ENCODE data around the gene PTPN18.

PTPN18 gene

DNA sequence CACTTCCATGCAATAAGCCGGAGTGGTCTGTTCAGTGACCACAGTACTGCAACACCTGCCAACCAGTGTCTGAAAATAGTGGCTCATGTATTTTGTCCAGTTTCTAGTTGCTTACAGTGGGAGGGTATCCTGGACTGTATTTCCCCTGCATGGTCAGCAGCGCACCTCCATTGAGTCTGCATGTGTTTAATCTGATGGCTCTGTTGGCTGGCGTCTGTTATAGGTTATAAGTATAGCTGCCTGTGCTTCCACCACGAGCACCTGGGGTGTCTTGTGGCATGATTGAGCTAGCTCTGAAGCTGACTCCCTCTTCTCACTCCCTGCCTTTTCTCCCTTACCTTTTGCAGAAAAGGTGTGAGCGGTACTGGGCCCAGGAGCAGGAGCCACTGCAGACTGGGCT, 12.9 kb downstream of the PTPN18 start:
- no peak for DNase-seq

DNA sequence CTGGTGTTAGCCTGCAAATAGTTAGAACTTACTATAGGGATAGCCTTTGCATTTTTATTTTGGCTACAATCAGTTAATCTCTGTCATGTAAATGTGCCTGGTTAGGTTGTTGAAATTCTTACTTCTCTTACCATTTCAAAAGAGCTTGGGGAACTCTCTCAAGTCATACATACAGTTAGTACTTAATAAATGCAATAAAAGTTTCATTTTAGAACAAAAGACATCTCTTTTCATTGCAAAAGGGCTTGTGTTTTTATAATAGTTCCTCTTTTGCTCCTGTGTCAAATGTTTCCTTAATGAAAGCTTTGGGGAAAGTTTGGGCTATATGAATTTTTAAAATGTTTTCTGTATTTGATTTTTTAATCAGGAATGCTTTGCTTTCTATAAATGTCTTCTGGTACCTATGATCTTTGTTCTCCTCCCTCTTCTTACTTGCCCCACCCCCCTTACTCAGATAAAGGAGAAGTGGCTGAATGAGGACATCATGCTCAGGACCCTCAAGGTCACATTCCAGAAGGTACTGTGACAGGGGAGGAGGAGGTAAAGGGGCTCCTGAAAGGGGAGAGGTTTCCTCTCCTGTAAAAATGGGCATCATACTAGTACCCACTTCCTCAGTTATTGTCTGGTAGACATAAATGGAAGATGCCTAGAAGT, 13.6 kb downstream of the PTPN18 start:
- DNase-seq, result no peak

DNA sequence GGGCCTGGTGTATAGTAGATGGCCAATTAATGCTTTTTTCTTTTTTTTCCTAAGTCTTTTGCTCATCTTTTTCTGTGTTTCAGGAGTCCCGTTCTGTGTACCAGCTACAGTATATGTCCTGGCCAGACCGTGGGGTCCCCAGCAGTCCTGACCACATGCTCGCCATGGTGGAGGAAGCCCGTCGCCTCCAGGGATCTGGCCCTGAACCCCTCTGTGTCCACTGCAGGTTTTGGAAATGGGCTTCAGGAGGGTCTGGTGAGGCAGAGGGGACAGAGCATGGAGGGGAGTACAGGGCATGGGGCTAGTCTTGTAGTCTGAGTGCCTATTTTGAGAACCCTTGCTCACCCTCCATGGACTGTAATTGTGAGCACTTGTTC, 14.1 kb downstream of the PTPN18 start:
- no peak for DNase-seq

DNA sequence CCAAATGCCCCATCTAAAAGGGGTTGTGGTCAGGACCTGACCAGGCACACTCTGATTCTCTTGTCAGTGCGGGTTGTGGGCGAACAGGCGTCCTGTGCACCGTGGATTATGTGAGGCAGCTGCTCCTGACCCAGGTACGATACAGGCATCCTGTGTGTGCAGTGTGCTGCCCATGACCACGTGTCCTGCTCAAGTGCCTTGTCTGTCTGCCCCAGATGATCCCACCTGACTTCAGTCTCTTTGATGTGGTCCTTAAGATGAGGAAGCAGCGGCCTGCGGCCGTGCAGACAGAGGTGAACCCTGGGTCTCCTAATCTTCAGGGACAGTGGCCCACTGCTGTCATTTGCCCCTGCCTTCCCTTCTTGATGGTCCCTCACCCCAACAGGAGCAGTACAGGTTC, 14.6 kb downstream of the PTPN18 start:
- DNase-seq, result no peak

DNA sequence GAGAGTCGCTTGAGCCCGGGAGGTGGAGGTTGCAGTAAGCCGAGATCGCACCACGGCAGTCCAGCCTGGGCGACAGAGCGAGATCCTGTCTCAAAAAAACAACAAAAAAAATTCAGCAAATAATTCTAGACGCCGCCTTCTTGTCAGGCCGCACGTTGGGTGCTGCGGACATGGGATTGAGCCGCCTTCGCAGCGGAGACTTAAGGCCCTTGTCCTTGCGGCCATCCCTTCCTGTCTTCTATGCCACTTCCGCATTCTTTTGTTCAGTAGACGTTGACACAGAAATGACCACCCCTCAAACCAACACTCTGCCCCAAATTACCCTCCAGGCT, 15.8 kb downstream of the PTPN18 start:
- DNase-seq, result no peak

DNA sequence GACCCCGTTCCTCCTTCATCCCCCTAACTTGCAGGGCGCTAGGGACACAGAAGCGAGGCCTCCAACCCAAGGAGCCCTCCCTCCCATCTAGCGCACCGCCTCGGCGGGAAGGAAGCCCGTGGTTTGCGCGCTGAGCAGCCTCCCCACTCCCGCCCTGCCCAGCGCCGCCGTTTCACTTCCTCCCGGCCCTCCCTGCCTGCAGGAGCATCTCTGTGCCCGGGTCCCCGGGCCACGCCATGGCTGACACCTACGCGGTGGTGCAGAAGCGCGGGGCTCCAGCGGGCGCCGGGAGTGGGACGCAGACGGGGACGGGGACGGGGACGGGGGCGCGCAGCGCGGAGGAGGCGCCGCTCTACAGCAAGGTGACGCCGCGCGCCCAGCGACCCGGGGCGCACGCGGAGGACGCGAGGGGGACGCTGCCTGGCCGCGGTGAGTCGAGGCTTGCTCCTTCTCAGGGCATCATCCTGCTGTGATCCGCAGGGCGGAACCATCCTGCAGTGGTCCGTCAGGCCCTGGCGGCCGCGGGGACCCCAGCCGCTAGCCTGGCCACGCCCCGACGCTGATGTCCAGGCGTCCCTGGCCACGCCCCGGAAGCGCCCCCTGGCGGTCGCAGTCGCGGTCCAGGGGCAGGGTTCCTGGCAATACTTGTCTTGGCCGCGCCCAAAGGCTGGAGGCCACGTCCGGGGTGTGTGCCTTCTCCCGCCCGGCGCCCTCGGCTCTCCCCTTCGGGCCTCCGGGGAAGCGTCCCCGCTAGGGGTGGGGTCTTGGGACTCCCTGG, 16.4 kb downstream of the PTPN18 start:
- peak; percentile 83 for DNase-seq

DNA sequence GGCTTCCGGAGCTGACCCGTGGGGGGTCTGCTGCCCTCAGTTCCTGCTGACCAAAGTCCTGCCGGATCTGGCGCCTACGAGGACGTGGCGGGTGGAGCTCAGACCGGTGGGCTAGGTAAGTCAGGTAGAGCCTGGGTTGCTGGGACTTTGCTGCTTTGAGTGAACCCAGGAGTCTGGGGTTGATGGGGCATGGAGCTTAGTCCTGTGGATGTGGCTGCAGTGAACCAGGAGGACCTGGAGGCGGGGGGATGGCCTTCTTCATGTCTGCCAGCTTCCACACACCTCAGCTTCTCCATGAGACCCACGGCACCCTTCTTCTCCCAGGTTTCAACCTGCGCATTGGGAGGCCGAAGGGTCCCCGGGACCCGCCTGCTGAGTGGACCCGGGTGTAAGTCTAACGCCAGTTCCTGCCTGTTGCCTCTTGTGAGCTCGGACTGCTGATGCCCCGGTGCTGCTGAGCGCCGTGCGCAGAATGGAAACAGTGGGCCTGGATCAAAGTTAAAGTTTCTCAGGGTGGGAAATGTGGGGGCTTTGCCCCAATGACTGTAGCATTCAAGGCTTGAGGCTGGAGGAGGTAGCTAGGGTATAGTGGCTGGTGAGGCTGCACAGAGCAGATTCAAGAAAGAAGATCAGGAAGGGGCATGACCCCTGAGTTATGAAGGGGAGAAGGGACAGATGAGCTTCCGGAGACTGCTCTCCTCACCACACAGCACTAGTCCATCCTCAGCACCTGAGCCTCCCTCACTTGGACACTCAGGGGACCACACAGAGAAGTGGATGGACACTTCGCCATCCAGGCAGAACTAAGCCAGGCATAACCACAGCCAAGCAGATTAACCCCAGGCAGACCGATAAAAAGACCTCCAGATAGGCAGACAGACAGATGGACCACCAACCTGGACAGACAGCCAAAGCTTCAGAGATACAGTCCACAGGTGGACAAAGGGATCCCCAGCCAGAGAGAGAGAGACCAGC, 17.3 kb downstream of the PTPN18 start:
- DNase-seq, result no peak

DNA sequence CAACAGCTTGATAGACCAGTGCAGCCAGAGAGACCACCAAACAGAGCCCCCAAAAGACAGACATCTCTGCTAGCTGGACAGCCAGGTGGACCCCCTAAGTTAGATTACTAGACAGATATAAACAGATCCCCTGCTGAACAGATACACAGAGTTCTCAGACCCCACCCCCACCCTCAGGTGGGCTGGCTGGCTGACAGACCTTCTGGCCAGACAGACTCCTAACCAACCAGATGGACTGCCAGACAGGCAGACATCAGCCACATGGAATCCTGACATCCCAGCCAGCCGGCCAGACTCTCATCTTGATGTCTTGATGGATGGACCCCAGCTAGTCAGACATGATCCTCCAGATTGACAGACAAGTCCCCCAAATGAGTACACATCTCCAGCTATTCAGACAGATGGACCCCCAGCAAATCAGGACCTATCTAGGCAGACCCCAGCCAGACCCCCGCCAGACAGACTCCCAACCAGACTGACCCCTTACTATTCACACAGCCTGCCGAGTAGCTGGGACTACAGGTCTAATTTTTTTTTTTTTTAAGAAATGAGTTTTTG, 18.0 kb downstream of the PTPN18 start:
- no peak for DNase-seq

DNA sequence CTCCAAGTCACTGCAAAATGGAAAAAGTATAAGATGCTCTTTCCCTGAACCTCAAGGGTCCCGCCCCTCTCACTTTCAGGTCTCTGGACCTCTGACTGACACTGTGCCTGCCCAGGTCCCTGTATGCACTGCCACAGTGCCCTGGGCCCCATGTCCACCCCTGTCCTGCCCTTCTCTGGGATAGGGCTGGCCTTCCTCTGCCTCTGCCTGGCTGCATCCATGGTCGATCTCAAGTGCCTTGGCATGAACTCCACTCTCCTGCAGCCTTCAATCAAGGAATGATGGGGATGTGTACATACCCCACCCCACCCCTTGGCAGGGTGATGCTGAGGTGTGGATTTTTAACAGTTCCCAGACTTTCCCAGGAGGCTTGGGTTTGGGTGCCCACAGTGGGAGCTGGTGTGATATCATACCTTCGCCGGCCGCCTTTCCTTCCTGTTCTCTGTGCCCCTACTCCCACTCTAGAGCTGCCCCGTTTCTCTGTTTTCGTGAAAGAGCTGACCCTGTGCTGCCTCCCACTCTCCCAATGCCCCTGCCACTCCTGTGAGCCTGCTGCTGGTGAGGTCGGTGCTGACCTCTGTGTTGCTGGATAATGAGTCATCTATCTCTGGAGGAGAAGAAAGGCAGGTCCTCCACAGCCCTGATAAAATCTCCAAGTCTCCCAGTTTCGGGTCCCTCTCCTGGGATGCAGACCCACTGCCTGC, 18.9 kb downstream of the PTPN18 start:
- no peak for DNase-seq

DNA sequence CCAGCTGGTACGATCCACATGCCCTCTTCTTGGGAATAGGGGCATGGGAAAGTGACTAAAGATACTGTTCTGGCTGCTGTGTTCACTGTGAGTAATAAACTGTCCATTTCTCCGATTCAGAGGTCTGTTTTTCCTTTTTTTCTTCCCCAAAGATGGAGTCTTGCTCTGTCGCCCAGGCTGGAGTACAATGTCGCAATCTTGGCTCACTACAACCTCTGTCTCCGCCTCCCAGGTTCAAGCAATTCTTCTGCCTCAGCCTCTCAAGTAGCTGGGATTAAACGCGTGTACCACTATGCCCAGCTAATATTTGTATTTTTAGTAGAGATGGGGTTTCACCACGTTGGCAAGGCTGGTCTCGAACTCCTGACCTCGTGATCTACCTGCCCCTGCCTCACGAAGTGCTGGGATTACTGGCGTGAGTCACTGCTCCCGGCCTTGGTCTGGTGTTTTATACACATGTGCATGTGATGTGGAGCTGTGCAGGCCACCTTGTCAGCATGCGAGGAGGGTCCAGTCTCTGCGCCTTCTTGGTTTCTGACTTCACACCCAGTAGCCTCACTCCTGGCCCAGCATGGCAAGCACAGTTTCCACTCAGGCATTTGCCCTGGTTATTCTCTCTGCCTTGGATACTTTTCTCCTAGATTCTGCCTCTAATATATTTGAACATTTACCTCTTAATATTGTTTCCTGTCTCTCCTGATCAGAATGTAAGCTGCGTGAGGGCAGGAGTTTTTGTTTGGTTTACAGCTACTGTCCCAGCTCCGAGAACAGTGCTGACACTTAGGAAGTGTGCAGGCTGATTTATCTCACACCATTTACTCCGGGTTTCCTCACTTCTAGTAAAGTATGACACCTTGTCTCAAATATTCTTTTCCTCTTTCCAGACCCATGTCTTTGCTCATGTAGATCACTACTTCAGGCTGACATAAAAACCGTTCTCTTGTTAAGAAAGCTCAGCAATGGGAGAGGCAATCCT, 19.7 kb downstream of the PTPN18 start:
- DNase-seq, result no peak

DNA sequence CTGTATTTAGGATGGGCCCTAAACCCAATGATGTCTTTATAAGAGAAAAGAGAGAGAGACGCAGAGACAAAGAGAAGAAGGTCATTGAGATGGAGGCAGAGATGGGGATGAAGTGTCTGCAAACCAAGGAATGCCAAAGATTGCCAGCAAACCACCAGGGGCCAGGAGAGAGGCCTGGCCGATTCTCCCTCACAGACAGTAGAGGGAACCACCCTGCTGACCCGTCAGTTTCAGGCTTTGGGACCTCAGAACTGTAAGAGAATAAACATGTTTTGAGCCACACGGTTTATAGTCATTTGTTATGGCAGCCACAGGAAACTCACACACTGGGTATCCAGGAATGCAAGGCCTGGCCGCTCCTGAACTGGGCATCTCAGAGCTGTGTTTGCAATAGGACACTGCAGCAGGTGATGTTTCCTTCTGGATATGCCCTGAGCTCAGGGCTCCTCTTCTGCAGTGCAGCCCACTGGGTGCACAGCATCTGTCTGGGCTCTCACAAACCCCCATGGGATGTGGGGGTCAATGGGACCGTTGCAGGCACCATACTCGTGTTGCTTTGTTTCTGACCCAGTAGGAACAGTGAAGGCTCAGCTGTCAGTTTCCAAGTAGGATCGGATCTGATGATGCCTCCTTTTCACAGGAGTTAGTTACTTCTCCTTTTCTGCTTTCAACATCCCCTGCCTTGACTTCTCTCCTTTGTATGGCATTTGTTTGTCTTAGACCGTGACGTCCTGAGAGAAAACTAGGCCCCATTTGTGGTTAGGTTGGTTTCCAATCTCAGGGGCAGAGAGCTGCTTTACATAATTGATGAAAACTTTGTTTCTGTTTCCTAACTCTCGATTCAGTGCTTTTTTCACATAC, 20.8 kb downstream of the PTPN18 start:
- no peak for DNase-seq

DNA sequence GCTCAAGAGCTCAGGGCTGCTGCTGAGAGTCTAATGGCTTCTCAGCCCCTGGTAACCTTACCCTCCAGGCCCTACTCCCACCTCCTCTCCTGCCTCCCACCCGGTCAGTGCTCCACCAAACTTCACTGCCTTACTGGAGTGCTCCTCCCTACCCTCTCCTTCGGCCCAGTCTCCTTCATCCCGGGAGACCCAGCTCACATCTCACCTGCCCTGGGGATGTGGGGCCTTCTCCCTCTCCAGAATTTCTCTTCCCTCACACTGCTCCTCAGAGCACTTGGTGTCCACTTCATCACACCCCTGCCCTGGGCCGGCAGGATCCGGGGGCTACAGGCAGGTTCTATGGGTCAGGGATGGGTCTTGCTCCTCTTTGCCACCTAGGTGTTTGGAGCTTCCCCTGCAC, 21.6 kb downstream of the PTPN18 start:
- DNase-seq, result no peak

DNA sequence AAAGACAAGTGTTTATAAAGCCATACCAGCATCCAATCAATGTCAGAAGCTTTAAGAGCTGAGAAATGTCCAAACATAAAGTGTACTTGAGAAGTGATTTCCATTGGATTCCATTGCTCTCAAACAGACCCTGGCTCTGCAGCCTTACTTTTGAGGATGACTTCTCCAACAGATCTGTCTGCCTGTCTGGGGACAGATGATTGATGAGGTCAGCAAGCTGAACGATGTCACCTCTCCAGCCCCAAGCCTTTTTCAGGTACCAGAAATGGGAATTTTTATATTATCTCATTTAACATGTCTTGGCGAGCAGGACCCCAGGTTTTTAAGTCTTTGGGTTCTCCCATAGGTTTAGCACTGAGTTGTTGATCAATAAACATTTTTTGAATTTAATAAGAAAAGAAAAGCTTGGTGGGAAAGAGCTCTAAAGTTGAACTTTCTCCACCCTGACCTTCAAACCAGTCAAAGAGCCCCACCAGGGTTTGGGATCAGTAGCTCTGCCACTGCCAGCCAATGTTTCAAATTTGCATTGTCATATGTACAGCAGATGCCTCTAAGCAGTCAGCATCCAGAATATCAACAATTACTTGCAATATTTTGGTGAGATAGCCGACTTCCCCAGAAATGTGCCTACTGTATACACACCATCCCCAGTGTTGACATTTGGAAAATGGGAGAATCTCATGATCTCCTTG, 22.5 kb downstream of the PTPN18 start:
- DNase-seq, result no peak

DNA sequence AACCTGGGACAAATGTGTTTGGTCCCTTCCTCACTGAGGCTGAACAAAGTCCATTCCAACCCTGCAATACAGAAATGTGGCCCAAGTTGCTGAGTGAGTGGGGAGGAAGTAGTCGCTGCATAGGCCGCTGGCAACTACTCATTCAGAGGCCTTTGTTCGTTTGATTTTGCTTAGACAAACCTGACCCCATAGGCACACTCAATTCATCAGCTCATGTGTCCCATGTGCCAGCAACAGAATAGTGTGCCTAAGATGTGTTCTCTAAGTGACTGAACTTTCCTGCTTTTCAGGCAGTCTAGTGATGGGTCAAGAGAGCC, 23.0 kb downstream of the PTPN18 start:
- DNase-seq, result no peak

DNA sequence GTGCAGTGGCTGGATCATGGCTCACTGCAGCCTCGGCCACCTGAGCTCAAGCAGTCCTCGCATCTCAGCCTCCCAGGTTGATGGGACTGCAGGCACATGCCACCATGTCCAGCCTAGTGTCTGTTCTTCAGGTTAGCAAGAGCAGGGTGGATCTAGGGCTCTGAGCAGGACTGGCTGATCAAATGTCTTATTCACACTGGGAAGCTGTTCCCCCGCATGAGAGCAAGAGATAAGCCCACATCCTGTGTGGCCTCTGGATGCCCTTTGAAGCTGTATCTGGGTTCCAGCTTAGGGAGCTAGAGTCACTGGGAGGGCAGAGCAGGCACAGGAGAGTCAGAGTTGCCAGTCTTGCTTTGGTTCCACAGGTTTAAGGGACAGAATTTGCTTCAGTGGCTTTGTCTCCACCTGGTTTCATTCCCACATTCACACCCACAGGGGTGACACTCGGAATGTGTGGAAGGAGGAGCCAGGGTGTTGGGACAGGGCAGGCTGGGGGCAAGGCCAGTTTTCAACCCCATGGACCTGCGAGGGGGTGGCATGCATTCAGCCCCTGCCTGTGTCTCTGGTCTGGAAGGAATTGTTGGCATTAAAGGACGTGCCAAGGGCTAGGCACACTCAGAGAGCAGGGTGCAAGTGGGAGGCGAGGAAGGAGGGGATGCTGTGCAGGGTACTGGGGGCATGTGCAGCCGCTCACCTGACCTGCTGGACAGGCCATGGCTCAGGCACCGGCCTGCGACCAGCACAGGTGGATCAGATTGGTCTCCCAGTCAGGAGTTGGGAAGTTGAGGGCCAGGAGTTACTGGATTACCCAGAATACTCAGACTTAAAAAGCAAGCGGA, 24.5 kb downstream of the PTPN18 start:
- DNase-seq, result no peak

DNA sequence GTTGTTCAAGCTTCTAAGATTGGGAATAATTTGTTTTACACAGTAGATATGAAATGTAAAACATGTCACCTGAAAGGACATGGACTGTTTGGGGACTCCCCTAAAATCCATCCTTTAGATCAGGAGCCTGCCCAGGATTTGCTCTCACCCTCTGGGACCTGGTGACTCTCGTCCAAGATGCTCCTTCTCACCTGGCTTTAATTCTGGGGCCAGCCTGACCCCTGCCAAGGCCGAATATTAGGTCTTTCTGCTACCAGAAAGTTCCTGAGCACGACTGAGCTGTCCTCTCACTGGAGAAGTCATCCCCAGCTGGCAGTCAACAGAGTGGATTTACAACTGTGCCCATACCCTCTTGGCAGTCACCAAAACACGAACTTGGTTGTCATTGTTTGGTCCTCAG, 25.3 kb downstream of the PTPN18 start:
- DNase-seq, result no peak

DNA sequence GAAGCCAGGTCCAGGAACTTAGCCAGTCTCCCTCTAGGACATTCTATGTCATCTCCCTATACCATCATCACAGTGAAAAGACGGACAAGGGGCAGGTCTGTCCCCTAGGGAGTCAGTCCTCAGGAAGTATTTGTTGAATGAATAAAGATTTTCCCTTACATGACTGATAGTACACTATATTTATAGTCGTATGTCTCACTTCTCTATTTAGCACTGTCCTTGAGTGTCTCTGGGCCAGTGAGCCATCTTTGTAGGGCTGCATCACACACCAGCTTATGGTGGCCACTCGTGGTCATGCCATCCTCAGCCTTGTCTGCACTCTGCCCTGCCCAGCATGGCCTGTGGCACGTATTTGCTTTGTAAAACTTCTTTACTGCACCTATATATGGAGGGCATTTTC, 25.8 kb downstream of the PTPN18 start:
- no peak for DNase-seq

DNA sequence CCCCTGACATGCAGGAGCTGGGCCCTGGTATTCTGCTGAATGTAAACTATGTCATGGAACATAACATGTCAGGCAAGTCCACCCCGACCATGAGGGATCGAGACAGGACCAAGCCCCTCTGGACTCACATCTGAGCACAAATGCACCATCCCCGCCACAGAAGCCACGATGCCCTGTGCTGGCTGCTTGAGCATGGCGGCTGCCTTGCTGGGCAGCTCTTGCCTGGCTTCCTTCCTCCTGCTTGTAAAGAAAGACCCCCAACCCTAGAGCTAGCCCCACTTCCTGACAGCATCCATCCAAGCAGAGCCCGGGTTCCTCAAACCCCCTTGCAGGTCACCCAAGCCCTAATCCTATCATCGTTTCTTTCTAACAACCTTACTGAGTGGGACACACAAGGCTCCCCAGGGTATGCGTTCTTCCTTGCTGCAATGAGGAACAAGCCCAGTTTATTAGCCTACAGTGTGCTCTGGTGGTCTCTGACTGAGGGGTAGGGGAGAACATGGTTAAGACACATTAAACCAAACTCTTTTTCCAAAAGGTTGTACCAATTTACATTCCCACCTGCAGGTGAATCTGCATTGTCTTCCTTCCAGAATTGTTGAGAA, 26.6 kb downstream of the PTPN18 start:
- DNase-seq, result no peak

DNA sequence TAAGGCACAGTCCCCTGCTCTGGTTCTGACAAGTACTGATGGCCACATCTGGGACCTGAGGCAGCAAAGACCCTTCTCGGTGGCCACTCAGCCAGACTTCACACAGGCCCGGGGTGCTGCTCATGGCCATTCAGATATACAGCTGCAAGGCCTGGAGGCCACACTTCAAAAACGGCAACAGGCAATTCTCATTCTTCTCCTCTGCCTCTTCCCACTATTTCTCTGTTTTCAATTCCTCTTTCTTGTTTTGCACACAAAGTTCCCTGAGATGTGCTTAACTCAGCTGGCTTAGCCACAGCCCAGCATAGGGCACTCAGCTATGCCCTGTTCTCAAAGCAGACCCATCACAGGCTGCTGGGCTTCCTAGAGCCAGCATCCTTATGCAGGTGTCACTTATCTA, 29.9 kb downstream of the PTPN18 start:
- no peak for DNase-seq

All from NK-92 treated with Interleukin-12 subunit alpha and Interleukin-12 subunit beta, amount 100 ng/mL, for 24 hours (cell line).